SKM-1 (cell line): ENCODE measurements around the gene FBXL12.
"Not testable (repeated sequence)": the region's sequence is repeated elsewhere in the genome, so short reads cannot be mapped to it uniquely, and the experiment has no call there.

ENCODE experiments used
- DNase-seq: peaks from one replicate; lab custom pipeline; 2025; ENCODE audit not compliant: unreplicated experiment; lab: John Stamatoyannopoulos, UW

The FBXL12 gene

DNA sequence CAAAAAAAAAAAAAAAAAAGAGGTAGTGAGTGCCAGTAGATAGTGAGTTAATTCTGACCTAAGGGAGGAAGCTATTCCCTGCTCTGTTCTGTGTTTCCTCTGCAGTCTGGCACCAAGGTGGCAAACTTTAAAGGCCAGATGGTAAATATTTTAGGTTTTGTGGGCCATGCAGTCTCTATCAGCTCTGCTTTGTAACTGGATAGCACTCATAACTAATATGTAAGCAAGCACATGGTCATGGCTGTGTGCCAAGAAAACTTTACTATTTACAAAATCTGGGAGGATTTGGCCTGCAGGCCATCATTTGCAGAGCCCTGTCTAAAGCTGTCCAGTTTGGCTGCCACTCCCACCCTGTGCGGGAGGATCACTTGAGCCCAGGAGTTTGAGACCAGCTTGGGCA is 20.5 kb upstream of the FBXL12 start:
- DNase-seq, result no peak

DNA sequence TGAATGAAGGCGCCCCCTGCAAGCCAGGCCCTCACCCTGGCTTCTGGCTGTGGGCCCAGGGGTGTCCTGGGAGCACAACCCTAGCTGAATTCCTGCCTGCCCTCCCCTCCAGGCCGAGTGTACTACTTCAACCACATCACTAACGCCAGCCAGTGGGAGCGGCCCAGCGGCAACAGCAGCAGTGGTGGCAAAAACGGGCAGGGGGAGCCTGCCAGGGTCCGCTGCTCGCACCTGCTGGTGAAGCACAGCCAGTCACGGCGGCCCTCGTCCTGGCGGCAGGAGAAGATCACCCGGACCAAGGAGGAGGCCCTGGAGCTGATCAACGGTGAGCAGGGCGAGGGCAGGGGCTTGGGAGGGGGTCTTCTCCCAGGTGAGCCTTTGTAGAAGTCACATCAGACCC is 19.4 kb upstream of the FBXL12 start:
- no peak for DNase-seq

DNA sequence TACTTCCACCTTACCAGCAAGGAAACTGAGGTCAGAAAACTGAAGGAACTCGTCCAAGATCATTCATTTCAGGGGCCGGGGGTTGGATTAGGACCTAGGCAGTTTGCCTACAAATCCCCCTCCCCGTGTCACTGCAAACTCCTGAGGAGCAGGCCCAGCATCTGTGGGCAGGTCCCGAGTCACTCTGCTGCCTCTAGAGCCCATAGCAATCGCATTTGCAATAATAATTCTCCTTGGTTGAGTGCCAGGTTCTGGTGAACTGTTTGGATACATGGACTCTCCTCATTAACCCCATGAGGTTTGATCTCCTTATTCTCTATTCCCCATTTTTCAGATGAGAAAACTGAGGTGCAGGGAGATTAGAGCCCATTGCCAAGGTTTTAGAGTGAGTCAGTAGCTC is 17.1 kb upstream of the FBXL12 start:
- no peak for DNase-seq

DNA sequence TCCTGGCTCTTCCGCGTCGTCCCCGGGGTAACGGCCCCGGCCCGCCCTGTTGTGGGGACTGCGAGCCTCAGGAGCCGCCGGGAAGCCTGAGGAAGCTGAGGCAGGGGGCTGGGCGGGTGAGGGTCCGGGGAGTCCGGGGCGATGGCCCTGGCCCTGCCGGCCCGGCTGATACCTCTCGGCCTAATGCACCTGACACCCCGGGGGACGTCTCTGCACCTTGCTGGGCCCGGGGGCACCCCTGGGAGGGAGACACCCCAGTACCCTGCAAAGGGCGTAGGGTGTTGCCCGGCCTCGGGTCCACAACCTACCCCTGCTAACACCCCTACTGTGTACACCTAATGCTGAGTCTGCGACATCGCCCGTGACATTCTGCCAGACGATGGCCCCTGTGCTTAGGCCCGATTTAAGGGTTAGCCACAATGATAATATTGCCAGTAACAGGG is 16.6 kb upstream of the FBXL12 start:
- no peak for DNase-seq

DNA sequence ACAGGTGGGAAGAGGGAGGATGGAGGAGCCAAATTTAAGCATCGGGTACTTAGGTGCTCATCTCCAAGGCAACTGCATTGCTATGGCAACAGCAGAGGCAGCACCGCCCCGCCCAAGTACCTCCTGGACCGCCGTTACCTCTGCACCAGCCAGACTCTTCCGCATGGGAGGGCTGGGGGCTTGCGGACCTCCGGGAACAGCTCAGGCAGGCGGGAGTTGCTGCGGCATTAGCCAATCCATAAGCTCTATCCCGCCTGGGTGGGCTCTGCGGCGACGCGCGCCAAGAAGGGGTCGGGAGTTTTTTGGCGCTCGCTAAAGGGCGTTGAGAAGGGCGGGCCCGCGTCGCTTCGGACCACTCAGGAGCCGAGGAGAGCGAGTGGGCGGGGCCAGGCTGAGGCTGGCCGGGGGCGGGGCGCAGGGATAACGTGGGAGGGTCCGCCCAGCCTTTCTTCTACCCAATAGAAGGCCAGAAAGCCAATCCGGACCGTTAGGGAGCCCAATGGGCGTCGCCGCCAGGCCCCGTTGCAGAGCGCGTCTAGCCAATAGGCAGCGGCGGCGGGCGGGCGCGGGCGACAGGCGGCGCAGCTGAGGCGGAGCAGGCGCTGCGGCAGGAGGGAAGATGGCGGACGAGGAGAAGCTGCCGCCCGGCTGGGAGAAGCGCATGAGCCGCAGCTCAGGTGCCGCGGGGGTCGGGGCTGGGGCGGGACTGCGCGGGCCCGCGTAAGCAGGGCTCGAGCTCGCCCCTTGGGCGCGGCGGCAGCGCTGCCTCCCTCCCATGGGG is 16.0 kb upstream of the FBXL12 start, which contains the start of gene PIN1:
PIN1 (plus strand) TSS at position 593 of the 781 bp plus-strand sequence; CDS start at position 620, 27 bp downstream.
- DNase-seq, result peak; percentile 98

DNA sequence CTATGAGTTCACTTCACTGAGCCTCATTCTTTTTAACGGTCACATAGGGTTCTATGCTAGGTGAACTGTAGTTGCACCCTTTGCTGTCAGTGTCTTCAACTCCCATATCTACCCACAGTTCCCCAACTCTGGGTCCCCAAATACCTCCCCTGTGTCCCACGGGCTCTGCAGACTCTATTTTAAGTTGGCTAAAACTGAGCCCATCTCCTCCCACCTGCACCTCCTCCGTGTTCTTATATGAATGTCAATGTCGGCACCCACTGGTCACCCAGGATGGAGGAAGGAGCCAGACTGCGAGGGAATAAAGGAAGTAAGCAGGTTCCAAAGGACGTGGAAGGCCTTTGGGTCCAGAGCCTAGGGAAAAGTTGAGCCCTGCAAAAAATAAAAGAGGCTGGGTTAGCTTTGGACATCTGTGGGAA is 15.4 kb upstream of the FBXL12 start:
- DNase-seq, result no peak

DNA sequence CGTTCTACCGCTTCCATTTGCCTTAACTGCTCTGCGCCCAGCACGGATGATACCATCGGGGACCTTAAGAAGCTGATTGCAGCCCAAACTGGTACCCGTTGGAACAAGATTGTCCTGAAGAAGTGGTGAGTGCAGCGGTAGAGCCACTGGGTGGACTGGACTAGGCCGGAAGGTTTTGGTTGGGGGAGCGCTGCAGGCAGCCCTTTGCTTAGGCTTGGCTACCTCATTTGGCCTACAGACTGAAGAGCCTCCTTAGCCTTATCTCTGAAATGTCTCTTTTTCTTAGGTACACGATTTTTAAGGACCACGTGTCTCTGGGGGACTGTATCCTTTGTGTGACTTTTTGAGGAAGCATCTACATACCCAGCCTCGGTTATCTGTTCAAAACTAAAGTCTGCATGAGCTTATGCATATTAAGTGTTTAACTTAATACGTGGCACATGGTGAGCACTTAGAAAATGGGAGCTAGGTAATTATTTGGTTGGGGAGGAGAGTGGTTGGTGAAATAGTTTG is 9.7 kb upstream of the FBXL12 start:
- no peak for DNase-seq

DNA sequence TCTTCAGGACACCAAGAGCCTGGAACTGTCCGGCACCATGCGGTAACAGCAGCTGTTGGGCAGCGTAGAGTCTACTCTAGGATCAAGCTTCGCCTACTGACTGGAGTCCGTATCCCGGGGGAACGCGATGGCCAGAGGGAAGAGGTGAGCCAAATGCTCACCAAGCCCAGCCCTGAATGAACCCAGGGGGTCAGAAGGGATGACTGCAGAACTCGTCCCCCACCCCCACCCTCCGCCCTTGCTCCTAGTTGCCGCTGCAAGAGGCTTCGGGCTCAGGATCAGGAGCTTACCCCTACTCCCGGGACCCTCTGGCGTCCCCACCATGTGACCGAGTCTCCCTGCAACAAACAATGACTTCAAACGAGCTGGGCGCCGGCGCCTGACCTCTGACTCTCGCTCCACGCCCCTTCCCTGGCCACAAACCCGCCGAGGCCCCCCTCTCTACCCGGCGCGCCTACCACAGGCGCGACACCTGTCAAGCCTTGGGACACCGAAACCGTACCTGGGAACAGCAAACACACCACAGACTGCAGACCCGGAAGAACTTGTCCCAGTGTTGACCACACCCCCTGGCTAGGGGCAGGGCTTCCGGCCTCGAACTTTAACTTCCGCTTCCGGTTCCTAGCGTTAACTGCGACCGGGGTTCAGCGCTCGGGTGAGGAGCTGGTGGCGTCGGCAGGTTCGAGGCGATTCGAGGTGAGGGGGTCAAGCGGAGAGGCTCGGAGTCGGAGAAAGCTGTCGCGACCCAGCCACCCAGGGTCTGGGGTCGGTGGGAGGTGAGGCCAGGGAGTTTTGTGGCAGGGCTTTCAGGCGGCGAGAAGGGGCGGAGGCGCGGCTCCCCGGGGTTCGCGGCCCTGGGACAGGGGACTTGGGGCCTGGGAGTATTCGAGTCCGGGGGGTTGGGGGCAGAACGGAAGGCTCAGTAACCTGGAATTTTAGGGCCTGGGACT is 8.7 kb upstream of the FBXL12 start, which contains the start of gene UBL5:
UBL5 (plus strand) TSS at position 630 of the 950 bp plus-strand sequence. CDS start 420 bp downstream, outside the sequence.
- DNase-seq, result peak; percentile 93

DNA sequence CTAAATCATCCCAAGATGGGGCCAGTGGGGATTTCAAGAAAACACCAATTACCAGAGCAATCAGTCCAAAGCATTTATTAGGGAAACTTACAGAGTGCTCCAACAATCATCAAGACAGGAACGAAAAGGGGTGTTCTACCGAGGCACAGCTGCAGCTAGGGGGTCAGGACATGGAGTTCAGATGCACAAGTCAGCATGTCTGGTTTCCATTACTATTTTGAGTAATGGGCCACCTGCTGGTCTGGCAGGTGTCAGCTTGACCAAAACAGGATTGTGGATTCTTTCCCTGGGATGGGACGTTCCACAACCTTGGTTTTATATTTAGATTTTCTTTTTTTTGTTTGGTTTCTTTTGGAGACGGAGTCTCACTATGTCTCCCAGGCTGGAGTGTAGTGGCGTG is 4.9 kb upstream of the FBXL12 start:
- no peak for DNase-seq

DNA sequence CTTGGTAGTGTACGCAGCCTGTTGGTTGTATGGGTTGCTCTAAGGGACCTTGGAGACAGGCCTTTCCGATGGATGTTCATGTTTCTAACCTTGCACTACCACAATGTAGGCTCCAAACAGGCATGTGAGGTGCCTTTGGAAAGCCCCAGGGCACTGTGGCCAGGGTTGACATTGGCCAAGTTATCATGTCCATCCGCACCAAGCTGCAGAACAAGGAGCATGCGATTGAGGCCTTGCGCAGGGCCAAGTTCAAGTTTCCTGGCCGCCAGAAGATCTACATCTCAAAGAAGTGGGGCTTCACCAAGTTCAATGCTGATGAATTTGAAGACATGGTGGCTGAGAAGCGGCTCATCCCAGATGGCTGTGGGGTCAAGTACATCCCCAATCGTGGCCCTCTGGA is 1.2 kb upstream of the FBXL12 start:
- not testable (repeated sequence) for DNase-seq

DNA sequence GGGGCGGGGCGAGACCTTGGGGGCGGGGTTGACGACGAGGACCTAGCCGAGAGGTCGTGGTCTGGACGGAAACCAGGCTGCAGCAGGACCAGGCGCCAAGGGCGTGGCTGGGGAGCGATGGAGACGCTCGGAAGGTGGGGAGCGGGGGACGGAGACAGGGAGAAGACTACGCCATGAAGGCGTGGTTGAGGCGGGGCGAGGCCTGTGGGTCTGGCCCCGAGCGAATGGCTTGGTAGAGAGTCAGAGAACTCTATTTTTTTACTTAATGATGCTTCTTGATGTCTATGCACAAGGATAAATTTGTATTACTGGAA is 674 bp upstream of the FBXL12 start:
- no peak for DNase-seq

DNA sequence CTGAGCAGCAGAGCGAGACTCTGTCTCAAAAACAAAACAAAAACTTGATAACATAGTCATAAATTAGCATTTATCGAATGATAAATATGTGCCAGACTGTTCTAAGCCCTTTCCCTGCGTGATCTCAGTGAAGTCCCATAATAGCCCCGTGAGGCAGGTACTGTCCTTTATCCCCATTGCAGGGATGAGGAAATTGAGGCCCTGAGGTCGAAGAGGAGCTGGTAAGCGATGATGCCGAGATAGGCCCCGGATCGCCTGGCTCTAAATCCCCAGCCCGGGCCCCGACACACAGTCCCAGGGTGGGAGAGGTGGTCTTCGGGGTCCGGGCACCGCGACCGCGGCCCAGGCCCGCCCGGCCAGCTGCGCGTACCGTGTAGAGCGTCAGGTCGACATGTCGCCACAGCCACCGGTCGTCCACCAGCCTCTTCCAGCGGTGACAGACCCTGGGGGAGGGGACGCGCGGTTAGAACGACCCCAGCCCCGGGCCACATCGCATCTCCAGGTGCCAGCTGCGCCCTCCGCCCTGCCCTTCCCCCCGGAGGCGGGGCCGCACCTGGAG is 625 bp downstream of the FBXL12 start:
- no peak for DNase-seq

DNA sequence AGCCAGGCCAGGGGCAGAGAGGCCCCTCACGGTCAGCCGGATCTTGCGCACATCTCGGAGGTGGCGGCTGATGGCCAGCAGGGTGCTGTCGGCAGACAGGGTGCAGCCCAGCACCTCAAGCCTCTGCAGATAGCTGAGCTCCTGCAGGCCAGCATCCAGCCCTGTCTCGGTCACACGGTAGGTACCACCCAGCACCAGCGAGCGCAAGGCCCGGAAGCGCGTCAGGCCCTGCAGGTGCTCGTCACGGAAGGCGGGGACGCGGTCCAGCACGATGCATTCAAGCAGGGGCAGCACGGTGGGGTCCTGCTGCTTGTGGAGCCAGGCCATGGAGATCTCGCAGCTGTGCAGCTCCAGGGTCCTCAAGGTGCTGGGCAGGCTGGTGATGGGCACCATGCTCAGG is 7.7 kb downstream of the FBXL12 start:
- DNase-seq, result no peak

DNA sequence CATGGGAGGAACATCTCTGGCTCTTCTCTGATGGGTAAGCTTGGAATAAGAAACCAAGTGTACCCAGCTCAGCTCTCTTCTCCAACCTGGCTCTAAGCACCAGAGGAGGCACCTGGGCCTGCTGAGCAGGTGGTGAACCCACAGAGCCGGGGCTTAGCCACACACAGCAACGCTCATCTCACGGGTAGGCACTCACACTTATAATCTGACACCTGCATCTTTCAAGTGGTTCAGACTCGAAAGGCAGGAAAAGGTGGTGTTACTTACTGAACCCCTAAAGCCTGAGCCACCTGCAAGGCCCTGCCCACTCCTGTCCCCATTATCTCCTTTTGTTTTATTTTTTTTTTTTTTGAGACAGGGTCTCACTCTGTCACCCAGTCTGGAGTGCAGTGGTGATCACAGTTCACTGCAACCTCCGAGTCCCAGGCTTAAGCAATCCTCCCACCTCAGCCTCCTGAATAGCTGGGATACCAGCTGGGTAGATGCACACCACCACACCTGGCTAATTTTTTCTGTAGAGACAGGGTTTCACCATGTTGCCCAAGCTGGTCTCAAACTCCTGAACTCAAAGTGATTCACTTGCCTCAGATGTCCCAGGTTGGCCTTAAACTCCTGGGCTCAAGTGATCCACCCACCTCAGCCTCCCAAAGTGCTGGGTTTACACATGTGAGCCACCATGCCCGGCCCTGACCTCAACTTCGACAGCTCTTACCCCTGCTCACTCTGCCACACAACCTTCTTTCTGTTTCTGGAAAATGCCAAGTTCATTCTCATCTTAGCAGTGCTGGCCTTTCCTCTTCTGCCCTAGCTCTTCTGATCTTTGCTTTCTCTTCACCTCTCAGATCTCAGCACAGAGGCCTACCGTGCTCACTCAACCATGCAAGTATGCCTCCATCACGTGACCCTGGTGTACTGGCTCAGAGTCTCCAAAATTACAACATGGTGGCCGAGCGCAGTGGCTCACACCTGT is 9.7 kb downstream of the FBXL12 start:
- no peak for DNase-seq

DNA sequence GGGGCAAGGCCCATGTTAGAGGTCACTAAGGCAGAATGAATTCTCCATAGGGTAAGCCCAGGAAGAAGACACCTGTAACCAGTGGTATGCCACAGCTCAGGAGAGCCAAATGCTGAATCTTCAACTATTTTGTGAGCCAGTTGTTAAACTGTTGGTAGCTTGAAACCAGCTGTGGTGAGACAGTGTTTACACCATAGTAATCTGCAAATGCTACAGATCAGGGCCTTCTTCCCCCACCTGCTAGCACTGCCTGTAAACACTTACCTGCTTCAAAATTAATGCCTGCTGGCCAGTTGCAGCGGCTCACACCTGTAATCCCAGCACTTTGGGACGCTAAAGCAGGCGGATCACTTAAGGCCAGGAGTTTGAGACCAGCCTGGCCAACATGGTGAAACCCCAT is 12.1 kb downstream of the FBXL12 start:
- no peak for DNase-seq

DNA sequence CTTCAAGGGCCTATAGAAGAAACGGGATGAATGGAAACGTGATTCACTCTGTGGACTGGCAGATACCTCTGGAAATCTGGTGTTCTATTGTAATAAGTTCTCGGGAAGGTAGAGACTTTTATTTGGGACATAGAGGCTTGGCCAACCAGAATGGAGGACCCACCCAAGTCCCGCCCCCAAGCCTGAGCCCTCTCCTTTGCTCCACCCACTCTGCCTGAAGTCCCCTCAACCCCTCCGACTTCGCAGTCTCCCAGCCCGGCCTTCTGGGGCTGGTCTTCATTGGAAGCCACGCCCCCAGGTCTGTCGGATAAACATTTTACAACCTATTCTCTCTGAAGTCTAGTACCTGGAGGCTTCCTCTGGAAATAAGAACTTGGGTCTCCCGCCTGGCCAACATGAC is 16.9 kb downstream of the FBXL12 start:
- no peak for DNase-seq

DNA sequence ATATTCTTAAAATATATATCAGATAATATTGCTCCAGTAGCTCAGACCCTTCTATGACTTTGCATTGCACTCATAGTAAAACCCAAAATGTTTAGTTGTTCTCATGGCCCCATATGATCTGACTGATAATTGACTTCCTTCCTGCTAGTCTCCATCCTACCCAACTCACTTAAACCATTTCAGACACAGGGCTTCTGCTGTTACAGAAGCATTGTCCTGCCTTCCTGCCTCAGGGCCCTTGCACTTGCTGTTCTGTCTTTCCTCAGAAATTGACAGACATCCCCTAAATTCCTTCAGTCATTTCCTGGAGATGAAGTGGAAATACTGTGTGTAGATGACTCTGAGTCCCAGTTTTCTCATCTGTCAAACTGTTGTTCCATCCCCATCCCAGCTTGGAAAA is 19.7 kb downstream of the FBXL12 start:
- no peak for DNase-seq

DNA sequence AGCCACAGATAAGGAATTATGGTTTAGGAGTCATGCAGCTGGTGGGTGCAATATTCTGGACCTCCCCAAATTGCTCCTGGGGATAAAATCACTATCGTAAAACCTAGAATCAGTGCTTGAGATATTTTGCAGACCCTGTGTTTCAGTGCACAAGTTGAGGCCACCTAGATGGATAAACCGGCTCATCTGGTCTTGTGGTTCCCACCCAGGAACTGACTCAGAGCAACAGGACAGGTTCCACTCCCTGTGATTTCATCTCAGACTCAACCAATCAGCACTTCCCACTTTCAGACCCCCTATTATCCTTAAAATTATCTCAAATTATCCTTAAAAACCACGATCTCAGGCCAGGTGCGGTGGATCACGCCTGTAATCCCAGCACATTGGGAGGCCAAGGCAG is 21.0 kb downstream of the FBXL12 start:
- no peak for DNase-seq

DNA sequence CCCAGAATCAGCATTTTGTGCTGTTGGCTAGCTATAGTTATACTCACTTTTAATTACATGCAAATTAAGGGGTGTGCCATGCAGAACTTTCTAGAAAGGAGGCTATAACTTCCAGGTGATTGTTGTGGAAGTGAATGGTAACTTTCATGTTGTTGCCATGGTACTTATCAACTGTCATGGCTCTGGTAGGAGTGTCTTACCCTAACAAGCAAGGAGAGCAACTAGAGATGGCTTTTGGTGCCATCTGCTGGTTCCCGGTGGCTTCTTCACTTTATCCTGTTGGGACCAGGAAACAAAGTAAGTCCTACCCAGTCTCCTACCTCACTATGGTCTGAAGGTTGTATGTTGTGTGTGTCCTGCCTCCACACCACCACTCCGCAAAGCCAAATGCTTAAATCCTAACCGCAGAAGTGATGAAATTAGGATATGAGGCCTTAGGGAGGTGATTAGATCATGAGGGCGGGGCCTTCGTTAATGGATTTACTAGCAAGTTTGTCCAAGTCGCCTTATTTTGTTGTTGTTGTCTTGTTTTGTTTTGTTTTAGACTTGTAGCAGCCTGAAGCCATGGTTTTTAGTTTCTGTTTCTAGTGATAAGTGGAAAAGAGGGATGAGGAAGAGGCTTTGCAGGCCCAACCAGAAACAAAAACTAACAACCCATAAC is 22.6 kb downstream of the FBXL12 start:
- DNase-seq, result peak; percentile 88
